GM19468 (cell line): ENCODE measurements around the gene ATP9A.
"Not testable (repeated sequence)": the region's sequence is repeated elsewhere in the genome, so short reads cannot be mapped to it uniquely, and the experiment has no call there.

Source experiments
- ATAC-seq: cut with Tn5 transposase; IDR thresholded peaks from one replicate; pipeline ENCODE4 v1.9.1; 2021; ENCODE audit warnings: mild to moderate bottlenecking, moderate library complexity, moderate number of reproducible peaks; ENCODE audit not compliant: unreplicated experiment; ENCODE audit errors: extremely low read depth

Gene ATP9A

GRCh38 chr20:51733070-51733469, 35.1 kb downstream of the ATP9A start:
- no peak for ATAC-seq

- ATAC-seq = no peak
Observed at GRCh38 chr20:51732096-51732791, 35.9 kb downstream of the ATP9A start.

- no peak for ATAC-seq
Observed at GRCh38 chr20:51731731-51732095, 36.5 kb downstream of the ATP9A start.

GRCh38 chr20:51729771-51730170, 38.4 kb downstream of the ATP9A start:
- ATAC-seq = no peak

- ATAC-seq = no peak
Observed at GRCh38 chr20:51728737-51729136, 39.5 kb downstream of the ATP9A start.

GRCh38 chr20:51727872-51728271, 40.3 kb downstream of the ATP9A start:
- ATAC-seq = no peak

- ATAC-seq = no peak
Observed at GRCh38 chr20:51725584-51726176, 42.5 kb downstream of the ATP9A start.

GRCh38 chr20:51723026-51723425, 45.2 kb downstream of the ATP9A start:
- ATAC-seq = not testable (repeated sequence)

- not testable (repeated sequence) for ATAC-seq
Observed at GRCh38 chr20:51722246-51722645, 45.9 kb downstream of the ATP9A start.

GRCh38 chr20:51720854-51721253, 47.3 kb downstream of the ATP9A start:
- no peak for ATAC-seq

- no peak for ATAC-seq
Observed at GRCh38 chr20:51720384-51720783, 47.8 kb downstream of the ATP9A start.

GRCh38 chr20:51715856-51716185, 52.4 kb downstream of the ATP9A start:
- no peak for ATAC-seq

GRCh38 chr20:51715163-51715855, 52.9 kb downstream of the ATP9A start:
- ATAC-seq = no peak

GRCh38 chr20:51713213-51713598, 55.0 kb downstream of the ATP9A start:
- no peak for ATAC-seq

- no peak for ATAC-seq
Observed at GRCh38 chr20:51712501-51713212, 55.5 kb downstream of the ATP9A start.

- ATAC-seq = no peak
Observed at GRCh38 chr20:51711426-51711825, 56.8 kb downstream of the ATP9A start.

GRCh38 chr20:51710361-51710894, 57.8 kb downstream of the ATP9A start:
- no peak for ATAC-seq

GRCh38 chr20:51705400-51705799, 62.8 kb downstream of the ATP9A start:
- no peak for ATAC-seq

GRCh38 chr20:51703400-51704287, 64.5 kb downstream of the ATP9A start:
- ATAC-seq = no peak

GRCh38 chr20:51702556-51702955, 65.6 kb downstream of the ATP9A start:
- ATAC-seq = no peak
